GM18870 (cell line): Measurements from ENCODE around the gene CCDC191.

Source experiments
- ATAC-seq: cut with Tn5 transposase; IDR thresholded peaks from one replicate; pipeline ENCODE4 v1.9.1; 2021; ENCODE audit warnings: moderate library complexity; ENCODE audit not compliant: unreplicated experiment

CCDC191 gene

GRCh38 chr3:113977822-113978221, 78.5 kb downstream of the CCDC191 start:
- ATAC-seq: no peak

- ATAC-seq: no peak
These were observed 87.3 kb downstream of the CCDC191 start for GRCh38 chr3:113968986-113969385.

GRCh38 chr3:113966172-113966571, 90.2 kb downstream of the CCDC191 start:
- ATAC-seq: no peak

GRCh38 chr3:113963879-113964278, 92.4 kb downstream of the CCDC191 start:
- no peak for ATAC-seq

GRCh38 chr3:113954091-113954685, 102.1 kb downstream of the CCDC191 start:
- no peak for ATAC-seq

GRCh38 chr3:113953677-113954076, 102.6 kb downstream of the CCDC191 start:
- ATAC-seq: no peak

- ATAC-seq: no peak
These were observed 103.4 kb downstream of the CCDC191 start for GRCh38 chr3:113952921-113953320.

- ATAC-seq: peak; percentile 43
These were observed 108.1 kb downstream of the CCDC191 start for GRCh38 chr3:113948015-113948917.

- ATAC-seq: peak; percentile 40
These were observed 108.8 kb downstream of the CCDC191 start, which contains the start of gene ZDHHC23 for GRCh38 chr3:113947372-113948014. TSS of gene ZDHHC23 (plus strand) at chr3:113948013. CDS start at chr3:113948803, 790 bp downstream.

GRCh38 chr3:113946831-113947230, 109.5 kb downstream of the CCDC191 start:
- ATAC-seq: no peak

- ATAC-seq: no peak
These were observed 128.8 kb downstream of the CCDC191 start for GRCh38 chr3:113927556-113927955.

GRCh38 chr3:113914646-113915045, 141.7 kb downstream of the CCDC191 start:
- ATAC-seq: no peak
